ENCODE measurements around the gene IRF8. TPM values are rescaled to one million over a fixed set of nuclear protein-coding genes. Genes with fewer than 3 reads are reported as not detected.

Gene IRF8
- total and polyA plus RNA-seq, 12 donors: 0.72 to 29.4 (median 2.1) TPM

DNA sequence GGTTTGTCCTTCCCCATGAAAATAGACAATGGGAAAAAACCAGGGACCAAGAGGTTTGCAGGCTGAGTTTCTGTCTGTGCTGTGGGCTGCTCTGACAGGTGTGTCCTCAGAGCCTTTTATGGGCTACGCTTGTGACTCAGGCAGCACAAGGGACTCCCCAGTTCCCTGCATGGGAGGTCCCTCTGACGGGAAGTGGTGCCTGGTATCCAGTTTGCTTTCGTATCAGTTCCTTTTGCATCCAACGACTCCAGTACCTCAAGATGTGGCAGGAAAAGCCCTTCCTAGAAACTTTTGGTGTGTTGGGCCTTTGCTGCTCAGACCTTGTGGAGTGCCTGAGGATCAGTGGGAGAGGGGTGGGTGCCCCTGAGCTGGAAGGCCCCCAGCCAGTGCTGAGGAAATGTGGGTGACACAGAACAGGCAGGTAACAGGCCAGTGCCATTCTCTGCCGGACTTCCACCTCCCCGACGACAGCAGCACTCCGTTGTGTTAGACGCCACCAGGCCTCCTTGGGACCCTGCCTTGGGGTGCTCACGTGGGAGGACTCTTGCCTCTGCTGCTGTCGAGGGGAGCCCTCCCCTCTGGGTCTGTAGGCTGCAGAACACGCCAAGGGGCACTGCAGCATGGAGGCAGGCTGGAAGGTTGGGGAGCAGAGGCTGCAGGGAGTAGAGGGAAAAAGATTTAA, 38.4 kb upstream of the IRF8 start:
- no peak for TF ChIP-seq CTCF (IDR thresholded peaks at IDR 0.05)
- H3K9me3 ChIP-seq: peaks cover 0 to 15% (median 0%) of the 10 kb centered on the region in 11 donors
- no peaks in the 10 kb centered on the region for H3K36me3 ChIP-seq
- DNase-seq (no peak), ATAC-seq (no peak)
- intact Hi-C loops (cut with DNase I): no loop called here
- no peak overlapping the region for H3K27ac ChIP-seq
- no peak overlapping the region for H3K4me3 ChIP-seq
- H3K27me3 ChIP-seq: peaks cover 0 to 36% (median 24%) of the 10 kb centered on the region in 7 donors
- H3K4me1 ChIP-seq: peaks cover 0 to 24% (median 0%) of the 10 kb centered on the region in 9 donors
- WGBS, 2 donors: 73% methylated on average over 12 of the region's 12 CpGs

DNA sequence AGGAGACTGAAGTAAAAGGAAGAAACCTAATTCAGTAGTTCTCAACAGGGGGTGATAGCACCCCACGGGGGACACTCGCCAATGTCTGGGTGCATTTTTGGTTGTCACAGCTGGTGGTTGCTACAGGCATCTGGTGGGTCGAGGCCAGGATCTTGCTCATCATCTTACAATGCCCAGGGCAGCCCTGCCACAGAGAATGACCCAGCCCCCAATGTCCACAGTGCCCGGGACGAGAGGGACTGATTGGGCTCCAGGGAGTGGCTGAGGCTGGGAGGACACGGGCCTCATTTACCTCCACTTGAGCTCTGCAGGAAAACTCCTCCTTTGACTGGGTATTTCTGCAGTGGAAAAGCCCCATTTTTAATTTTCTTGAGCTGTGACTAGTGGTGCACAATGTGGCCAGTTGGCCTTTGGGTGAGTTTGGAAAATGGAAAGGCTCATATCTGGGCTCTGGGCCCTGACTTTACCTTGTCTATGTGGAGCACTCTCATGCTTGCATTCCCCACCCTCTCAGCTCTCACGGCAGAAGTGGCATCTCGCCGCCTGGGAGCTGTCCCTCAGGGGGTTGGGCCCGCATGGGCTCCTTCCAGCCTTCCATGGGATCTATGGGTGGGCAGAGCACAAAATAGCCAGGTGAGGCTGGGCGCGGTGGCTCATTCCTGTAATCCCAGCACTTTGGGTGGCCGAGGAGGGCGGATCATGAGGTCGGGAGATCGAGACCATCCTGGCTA, 37.7 kb upstream of the IRF8 start:
- no peak for ATAC-seq
- intact Hi-C loops (cut with DNase I): no loop called here
- DNase-seq: no peak
- no peaks in the 10 kb centered on the region for H3K36me3 ChIP-seq
- H3K27me3 ChIP-seq: peaks cover 0 to 36% (median 19%) of the 10 kb centered on the region in 7 donors
- no peak overlapping the region for H3K27ac ChIP-seq
- H3K4me3 ChIP-seq: no peak overlapping the region
- peaks cover 0 to 20% (median 0%) of the 10 kb centered on the region in 9 donors for H3K4me1 ChIP-seq
- no peak for TF ChIP-seq CTCF (IDR thresholded peaks at IDR 0.05)
- WGBS, 2 donors: 84 to 85% methylated on average over 16 of the region's 16 CpGs
- peaks cover 0 to 15% (median 0%) of the 10 kb centered on the region in 11 donors for H3K9me3 ChIP-seq

- no peak for ATAC-seq
- Histone ChIP-seq H3K27ac (no peak overlapping the region), H3K4me1 (peaks cover 0 to 23% (median 0%) of the 10 kb centered on the region in 9 donors), H3K9me3 (peaks cover 0 to 15% (median 0%) of the 10 kb centered on the region in 11 donors), H3K4me3 (no peak overlapping the region), H3K36me3 (no peaks in the 10 kb centered on the region), H3K27me3 (peaks cover 0 to 24% (median 10%) of the 10 kb centered on the region in 7 donors)
- intact Hi-C loops (cut with DNase I): no loop called here
- TF ChIP-seq CTCF (IDR thresholded peaks at IDR 0.05): peak in 1 of 9 donors; percentile 17
- 91 to 92% methylated on average over 19 of the region's 19 CpGs for whole genome bisulfite sequencing, 2 donors
- DNase-seq: no peak
Observed at GRCh38 chr16:85862476-85863383, 36.2 kb upstream of the IRF8 start.

- DNase-seq (no peak), ATAC-seq (no peak)
- Histone ChIP-seq H3K27ac (no peak overlapping the region), H3K27me3 (peaks cover 0 to 22% (median 10%) of the 10 kb centered on the region in 7 donors), H3K4me1 (peaks cover 0 to 24% (median 0%) of the 10 kb centered on the region in 9 donors), H3K9me3 (peaks cover 0 to 15% (median 0%) of the 10 kb centered on the region in 11 donors), H3K36me3 (no peaks in the 10 kb centered on the region), H3K4me3 (no peak overlapping the region)
- 92 to 98% methylated on average over 5 of the region's 5 CpGs for WGBS, 2 donors
- intact Hi-C loops (cut with DNase I): no loop called here
- no peak for TF ChIP-seq CTCF (IDR thresholded peaks at IDR 0.05)
Observed at GRCh38 chr16:85863384-85863774, 35.6 kb upstream of the IRF8 start.

Data from heart right ventricle (tissue), 16 donors.